ENCODE results near the gene ZSWIM5.
"Not testable (repeated sequence)": the region's sequence is repeated elsewhere in the genome, so short reads cannot be mapped to it uniquely, and the experiment has no call there.

The ZSWIM5 gene

DNA sequence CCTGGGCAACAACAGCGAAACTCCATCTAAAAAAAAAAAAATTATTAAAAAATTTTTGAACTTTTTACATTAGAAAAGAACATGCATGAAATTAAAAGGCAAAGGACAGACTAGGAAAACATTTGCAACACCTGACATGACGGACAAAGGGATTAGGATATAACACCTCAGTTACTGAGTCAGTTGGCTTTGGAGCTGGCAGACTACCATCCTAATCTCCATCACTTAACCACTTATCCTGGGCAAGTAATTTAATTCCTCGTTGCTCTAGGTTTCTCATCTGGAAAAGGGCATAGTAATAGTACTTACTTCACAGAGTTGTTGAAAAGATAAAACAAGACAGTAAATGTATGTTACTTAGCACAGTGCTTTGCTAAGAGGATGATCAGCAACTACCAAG is 207.2 kb downstream of the ZSWIM5 start:
- no peak for DNase-seq

DNA sequence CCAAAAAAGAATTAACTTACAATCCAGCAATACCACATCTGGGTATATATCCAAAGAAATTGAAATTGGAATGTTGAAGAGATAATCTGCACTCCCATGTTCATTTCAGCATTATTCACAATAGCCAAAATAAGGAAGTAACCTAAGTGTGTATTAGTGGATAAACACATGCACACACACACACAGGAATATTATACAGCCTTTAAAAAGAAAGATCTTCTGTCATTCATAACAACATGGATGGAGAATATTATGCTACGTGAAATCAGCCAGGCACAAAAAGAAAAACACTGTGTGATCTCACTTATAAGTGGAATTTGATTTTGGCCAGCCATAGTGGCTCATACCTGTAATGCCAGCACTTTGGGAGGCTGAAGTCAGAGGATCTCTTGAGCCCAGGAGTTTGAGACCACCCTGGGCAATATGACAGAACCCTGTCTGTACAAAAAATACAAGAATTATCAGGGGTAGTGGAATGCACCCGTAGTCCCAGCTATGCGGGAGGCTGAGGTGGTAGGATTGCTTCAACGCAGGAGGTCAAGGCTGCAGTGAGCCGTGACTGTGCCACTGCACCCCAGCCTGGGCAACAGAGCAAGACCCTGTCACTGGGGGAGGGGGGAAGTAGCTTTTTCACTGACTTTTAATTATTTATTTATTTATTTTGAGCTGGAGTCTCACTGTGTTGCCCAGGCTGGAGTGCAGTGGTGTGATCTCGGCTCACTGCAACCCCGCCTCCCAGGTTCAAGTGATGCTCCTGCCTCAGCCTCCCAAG is 210.8 kb downstream of the ZSWIM5 start:
- DNase-seq: no peak

DNA sequence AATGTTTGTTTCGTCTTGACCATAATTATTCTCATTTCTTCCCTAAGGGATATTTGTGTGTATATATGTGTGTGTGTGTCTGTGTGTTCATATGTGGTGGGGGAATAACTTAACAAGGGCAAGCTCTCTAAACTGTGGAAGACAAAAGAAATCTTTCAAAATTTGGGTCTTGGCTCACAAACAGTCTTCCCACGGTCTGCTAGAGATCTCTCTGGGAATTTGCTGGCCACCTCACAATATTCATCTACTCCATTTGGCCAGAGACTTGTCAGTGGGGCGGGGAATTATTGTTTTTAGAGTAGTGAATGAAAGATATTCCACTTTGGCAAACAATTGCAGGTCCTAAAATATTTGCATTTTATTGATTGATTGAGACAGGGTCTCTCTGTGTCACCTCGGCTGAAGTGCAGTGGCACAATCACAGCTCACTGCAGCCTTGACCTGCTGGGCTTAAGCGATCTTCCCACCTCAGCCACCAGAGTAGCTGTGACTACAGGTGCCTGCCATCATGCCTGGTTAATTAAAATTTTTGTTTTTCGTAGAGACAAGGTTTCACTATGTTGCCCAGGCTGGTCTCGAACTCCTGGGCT is 212.0 kb downstream of the ZSWIM5 start:
- DNase-seq: no peak

DNA sequence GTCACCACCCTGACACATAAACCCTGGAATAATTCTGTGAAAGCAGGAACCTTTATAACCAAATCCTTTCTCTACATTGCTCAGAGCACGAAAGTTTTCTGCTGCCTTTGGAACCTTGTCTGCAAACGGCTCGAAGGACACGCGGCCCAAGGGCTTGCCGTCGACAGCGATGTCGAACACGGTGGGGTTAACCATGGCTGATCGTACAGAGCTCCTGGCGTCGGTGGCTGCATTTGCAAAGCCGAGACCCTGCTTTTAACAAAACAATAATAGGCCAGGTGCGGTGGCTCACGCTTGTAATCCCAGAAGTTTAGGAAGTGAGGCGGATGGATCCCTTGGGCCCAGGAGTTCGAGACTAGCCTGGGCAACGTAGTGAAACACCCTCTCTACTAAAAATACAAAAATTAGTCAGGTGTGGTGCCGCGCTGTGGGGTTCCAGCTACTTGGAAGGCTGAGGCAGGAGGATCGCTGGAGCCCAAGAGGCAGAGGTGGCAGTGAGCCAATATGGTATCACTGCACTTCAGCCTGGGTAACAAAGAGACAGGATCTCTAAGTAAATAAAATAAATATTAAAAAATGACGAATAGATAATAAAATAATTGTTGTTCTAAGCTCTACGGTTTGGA is 217.8 kb downstream of the ZSWIM5 start:
- no peak for DNase-seq

DNA sequence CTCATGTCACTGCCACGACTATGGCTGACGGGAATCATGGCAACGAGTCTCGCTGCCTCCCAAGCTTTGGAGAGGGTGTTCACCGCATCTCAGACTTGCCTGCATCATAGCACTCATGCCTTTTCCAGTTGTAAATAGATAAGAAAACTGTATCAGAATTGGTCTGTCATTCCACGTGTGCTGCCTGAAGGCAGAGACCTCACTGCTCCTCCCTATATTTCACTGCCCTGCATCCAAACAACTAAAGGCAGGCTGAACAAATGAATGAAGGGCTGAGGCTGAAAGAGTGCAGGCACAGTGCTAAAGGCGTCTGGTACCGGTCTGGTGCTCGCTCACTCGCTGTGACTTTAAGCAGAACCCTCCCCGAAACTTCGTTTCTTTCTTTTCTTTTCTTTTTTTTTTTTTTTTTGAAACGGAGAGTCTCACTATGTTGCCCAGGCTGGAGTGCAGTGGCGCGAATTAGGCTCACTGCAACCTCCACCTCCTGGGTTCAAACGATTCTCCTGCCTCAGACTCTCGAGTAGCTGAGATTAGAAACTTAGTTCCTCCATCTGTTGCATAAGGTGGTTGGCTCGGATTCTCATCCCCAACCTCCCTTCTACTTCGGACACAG is 220.6 kb downstream of the ZSWIM5 start:
- DNase-seq: peak; percentile 39

DNA sequence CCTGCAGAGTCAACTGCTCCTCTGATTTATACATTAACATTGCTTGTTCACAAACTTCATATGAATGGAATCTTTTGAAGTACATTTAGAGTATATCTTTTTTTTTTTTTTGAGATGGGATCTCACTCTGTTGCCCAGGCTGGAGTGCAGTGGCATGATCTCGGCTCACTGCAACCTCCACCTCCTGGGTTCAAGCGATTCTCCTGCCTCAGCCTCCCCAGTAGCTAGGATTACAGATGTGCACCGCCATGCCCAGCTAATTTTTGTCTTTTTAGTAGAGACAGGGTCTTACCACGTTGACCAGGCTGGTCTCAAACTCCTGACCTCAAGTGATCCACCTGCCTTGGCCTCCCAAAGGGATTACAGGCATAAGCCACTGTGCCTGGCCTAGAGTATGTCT is 229.0 kb downstream of the ZSWIM5 start:
- not testable (repeated sequence) for DNase-seq

DNA sequence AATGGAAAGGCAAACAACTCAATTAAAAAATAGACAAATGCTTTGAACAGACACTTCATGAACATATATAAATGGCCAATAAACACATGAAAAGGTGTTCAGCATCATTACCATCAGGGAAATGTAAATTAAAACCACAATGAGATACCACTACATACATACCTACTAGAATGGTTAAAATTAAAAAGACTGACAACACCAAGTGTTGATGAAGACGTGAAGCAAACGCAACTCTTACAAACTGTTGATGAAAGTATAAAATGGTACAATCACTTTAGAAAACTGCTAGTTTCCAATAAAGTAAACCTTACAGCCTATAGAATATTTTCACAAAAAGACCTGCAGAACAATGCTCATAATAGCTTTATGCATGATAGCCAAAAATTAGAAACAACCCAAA is 230.2 kb downstream of the ZSWIM5 start:
- DNase-seq: no peak

DNA sequence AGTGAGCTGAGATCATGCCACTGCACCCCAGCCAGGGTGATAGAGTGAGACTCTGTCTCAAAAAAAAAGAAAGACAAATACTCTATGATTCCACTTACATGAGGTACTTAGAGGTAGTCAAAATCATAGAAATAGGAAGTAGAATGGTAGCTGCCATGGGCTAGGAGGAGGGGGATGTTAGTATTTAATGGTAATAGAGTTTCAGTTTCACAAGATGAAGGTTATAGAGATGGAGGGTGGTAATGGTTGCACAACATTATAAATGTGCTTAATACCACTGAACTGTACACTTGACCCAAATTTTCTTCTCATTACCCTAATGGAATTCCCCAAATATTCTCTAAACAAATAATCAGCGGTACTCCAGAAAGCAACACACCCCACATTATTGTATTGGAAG is 232.8 kb downstream of the ZSWIM5 start:
- DNase-seq: peak; percentile 5

DNA sequence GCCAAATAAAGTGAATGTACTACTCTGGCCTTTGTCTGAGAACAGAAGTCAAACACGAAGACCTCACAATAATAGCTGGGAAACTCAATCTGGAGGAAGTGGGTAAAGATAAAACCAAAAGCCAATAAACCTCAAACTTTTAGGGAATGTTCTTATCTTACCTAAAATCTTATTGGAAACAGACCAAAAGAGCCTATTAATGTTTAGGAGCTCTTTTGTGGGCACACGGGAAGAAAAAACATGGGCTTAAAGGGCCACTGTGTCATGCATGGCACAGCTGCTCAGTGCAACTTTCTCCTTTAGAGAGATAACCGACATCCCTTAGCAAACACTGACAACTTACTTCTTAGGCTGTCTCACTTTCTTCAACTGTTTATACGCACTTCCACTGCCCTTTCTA is 236.1 kb downstream of the ZSWIM5 start:
- no peak for DNase-seq

Measured in OCI-M1 (cell line).